MCF 10A (cell line): ENCODE results near the gene DIAPH3. TPM values are rescaled to one million over a fixed set of nuclear protein-coding genes. Genes with fewer than 3 reads are reported as not detected.

Source experiments
- BruUV-seq: library from RNA; stranded (reverse); fragments of 400-500 nt; replicated peaks from 2 replicates; lab custom pipeline; 2021; lab: Mats Ljungman, UMichigan
- CTCF ChIA-PET: fragments of 300-600 bp; sonication (Branson Sonifier 250); formaldehyde crosslinking; extraction: SDS; loops from one replicate; lab custom pipeline; 2021; ENCODE audit warnings: antibody characterized with exemption, inconsistent platforms; lab: Yijun Ruan, JAX
- POLR2A ChIA-PET: fragments of 300-600, 350-650 bp; sonication (Branson Sonifier 250); formaldehyde crosslinking; extraction: SDS; loops from one replicate; lab custom pipeline; 2020; ENCODE audit warnings: antibody characterized with exemption, inconsistent platforms; lab: Yijun Ruan, JAX
- DNase-seq: peaks from one replicate; pipeline ENCODE4 v3.0.0-alpha.2; 2018; ENCODE audit not compliant: unreplicated experiment
- H3K27ac Mint-ChIP-seq: one replicate; pipeline ENCODE4 v1.8.0; 2022; ENCODE audit warnings: mild to moderate bottlenecking, low read depth, mixed read lengths; ENCODE audit not compliant: unreplicated experiment
- H3K27me3 Mint-ChIP-seq: one replicate; pipeline ENCODE4 v1.8.0; 2022; ENCODE audit warnings: mixed read lengths; ENCODE audit not compliant: insufficient read depth, unreplicated experiment
- H3K36me3 Mint-ChIP-seq: one replicate; pipeline ENCODE4 v1.8.0; 2022; ENCODE audit warnings: mild to moderate bottlenecking, moderate library complexity, mixed read lengths; ENCODE audit not compliant: insufficient read depth, unreplicated experiment
- H3K4me1 Mint-ChIP-seq: one replicate; pipeline ENCODE4 v1.8.0; 2022; ENCODE audit warnings: mixed read lengths; ENCODE audit not compliant: insufficient read depth, unreplicated experiment
- H3K4me3 Mint-ChIP-seq: one replicate; pipeline ENCODE4 v1.8.0; 2022; ENCODE audit warnings: mild to moderate bottlenecking, moderate library complexity, mixed read lengths; ENCODE audit not compliant: unreplicated experiment
- H3K9me3 Mint-ChIP-seq: one replicate; pipeline ENCODE4 v1.8.0; 2022; ENCODE audit warnings: mixed read lengths; ENCODE audit not compliant: unreplicated experiment
- CTCF ChIP-seq: fragments of 200-600 bp; IDR thresholded peaks from one replicate; pipeline ENCODE4 v1.8.0; 2022; ENCODE audit warnings: antibody characterized with exemption, mild to moderate bottlenecking; ENCODE audit not compliant: unreplicated experiment
- intact Hi-C: fragments of 100-400 bp; cut with micrococcal nuclease; formaldehyde crosslinking; loops from 2 replicates; pipeline ENCODE4 v1.14.1; 2022
- total RNA-seq: library from RNA; stranded (reverse); gene quantifications from 2 replicates; pipeline ENCODE4 v1.2.3, GENCODE V29; 2022

Gene DIAPH3
- total RNA-seq, 1 experiment from 2014 or later = 34.7 TPM

- intact Hi-C loops = no loop called here
- Mint-ChIP-seq H3K4me3 (no peak overlapping the region), H3K4me1 (no peaks in the 10 kb centered on the region), H3K27me3 (no peaks in the 10 kb centered on the region), H3K9me3 (no peaks in the 10 kb centered on the region), H3K27ac (no peak overlapping the region), H3K36me3 (peaks cover 7% of the 10 kb centered on the region)
- BruUV-seq = no TSS peak
- no peak for DNase-seq
- ChIA-PET CTCF (no interaction called here), POLR2A (no interaction called here)
- TF ChIP-seq CTCF = no peak
Observed at GRCh38 chr13:59957438-59957837, 206.3 kb downstream of the DIAPH3 start.

- Mint-ChIP-seq H3K36me3 (peaks cover 7% of the 10 kb centered on the region), H3K4me3 (no peak overlapping the region), H3K9me3 (no peaks in the 10 kb centered on the region), H3K27ac (no peak overlapping the region), H3K4me1 (no peaks in the 10 kb centered on the region), H3K27me3 (no peaks in the 10 kb centered on the region)
- CTCF ChIA-PET = no interaction called here
- intact Hi-C loops = no loop called here
- BruUV-seq = no TSS peak
- no peak for DNase-seq
- no peak for TF ChIP-seq CTCF
- POLR2A ChIA-PET = no interaction called here
Observed at GRCh38 chr13:59954601-59955000, 209.1 kb downstream of the DIAPH3 start.

GRCh38 chr13:59951011-59951410, 212.7 kb downstream of the DIAPH3 start:
- POLR2A ChIA-PET = interaction anchor here (0.6 kb wide), 1 partner anchor 61 kb away, joined by 3 read pairs; no protein-coding TSS in a partner anchor
- intact Hi-C loops = no loop called here

GRCh38 chr13:59950266-59950665, 213.5 kb downstream of the DIAPH3 start:
- H3K9me3 Mint-ChIP-seq = no peaks in the 10 kb centered on the region
- no TSS peak for BruUV-seq
- POLR2A ChIA-PET = interaction anchor here (0.6 to 1.0 kb wide), 2 partner anchors 55 to 62 kb away, joined by 3 read pairs; no protein-coding TSS in a partner anchor

More at GRCh38 chr13:59951011-59951410, 212.7 kb downstream of the DIAPH3 start:
- no peaks in the 10 kb centered on the region for H3K9me3 Mint-ChIP-seq
- BruUV-seq = no TSS peak
- no peaks in the 10 kb centered on the region for H3K27me3 Mint-ChIP-seq
- H3K36me3 Mint-ChIP-seq = no peaks in the 10 kb centered on the region
- no peak overlapping the region for H3K27ac Mint-ChIP-seq
- no peak for TF ChIP-seq CTCF
- H3K4me1 Mint-ChIP-seq = no peaks in the 10 kb centered on the region
- no peak overlapping the region for H3K4me3 Mint-ChIP-seq
- no peak for DNase-seq
- CTCF ChIA-PET = no interaction called here

More at GRCh38 chr13:59950266-59950665, 213.5 kb downstream of the DIAPH3 start:
- Mint-ChIP-seq H3K36me3 (no peaks in the 10 kb centered on the region), H3K4me1 (no peaks in the 10 kb centered on the region), H3K27ac (no peak overlapping the region), H3K4me3 (no peak overlapping the region), H3K27me3 (no peaks in the 10 kb centered on the region)
- no peak for TF ChIP-seq CTCF
- CTCF ChIA-PET = interaction anchor here (0.6 to 1.0 kb wide), 3 partner anchors 10 to 341 kb away, joined by 3 read pairs; no protein-coding TSS in a partner anchor
- no peak for DNase-seq
- intact Hi-C loops = no loop called here
